ENCODE measurements around the gene FAM185A. TPM values are rescaled to one million over a fixed set of nuclear protein-coding genes. Genes with fewer than 3 reads are reported as not detected.

FAM185A gene
- total RNA-seq: 8.0 and 9.2 TPM in 2 replicates

GRCh38 chr7:102748605-102749444 is at the start of gene FAM185A:
FAM185A (plus strand) TSS chr7:102748999; CDS start chr7:102749208, 209 bp downstream.

Other genes with a start within 250 kb of the FAM185A start
- gene RASA4B, start 231.2 kb upstream of the FAM185A start, total RNA-seq: 0.51 and 2.5 TPM in 2 replicates
- gene UPK3BL2, start 205.3 kb upstream of the FAM185A start, total RNA-seq: 106 and 157 TPM in 2 replicates
- not detected in 2 replicates for gene SPDYE2, start 197.8 kb upstream of the FAM185A start, total RNA-seq
- gene POLR2J3, start 176.4 kb upstream of the FAM185A start, total RNA-seq: 3.4 and 10.8 TPM in 2 replicates
- gene RASA4, start 132.2 kb upstream of the FAM185A start, total RNA-seq: 5.6 and 11.8 TPM in 2 replicates
- gene UPK3BL1, start 106.2 kb upstream of the FAM185A start, total RNA-seq: 1,784 and 2,271 TPM in 2 replicates
- gene SPDYE2B, start 98.7 kb upstream of the FAM185A start, total RNA-seq: not detected in 2 replicates
- gene POLR2J2, start 77.3 kb upstream of the FAM185A start, total RNA-seq: 0.19 and 4.0 TPM in 2 replicates
- gene LRRC17, start 164.0 kb downstream of the FAM185A start, total RNA-seq: 1.3 and 2.0 TPM in 2 replicates